Posterior vena cava (tissue), 2 donors: ENCODE data around the gene PRKAG2. TPM values are rescaled to one million over a fixed set of nuclear protein-coding genes. Genes with fewer than 3 reads are reported as not detected.

Experiments
- DNase-seq: peaks from one replicate; pipeline ENCODE4 v3.0.0-alpha.2; 2020; ENCODE audit warnings: low spot score
- intact Hi-C, 2 donors: fragments of 100-400 bp; cut with DNase I; formaldehyde crosslinking; loops; one replicate each; pipeline versions ENCODE4 v1.14.1 to v1.14.2; 2022 to 2023
- total RNA-seq, 2 donors: library from RNA; stranded (reverse); fragmentation: NEBNext Ultra II Directional; extraction: Animal tissue kit (Norgen Biotek cat#: 25700); gene quantifications; one replicate each; pipeline ENCODE4 v1.2.1, GENCODE V29; 2021
- donor health status: DM: yes; HTN: yes; CAD: no.
- donor health status: DM: yes; HTN: yes; CAD: no.

Gene PRKAG2
- total RNA-seq, 2 donors from 2014 or later: 91.8 to 94.2 TPM

- intact Hi-C loops: no loop called here
- no peak for DNase-seq
Observed at GRCh38 chr7:151721236-151721635, 155.7 kb downstream of the PRKAG2 start.

GRCh38 chr7:151720280-151720679 lies 156.6 kb downstream of the PRKAG2 start:
- DNase-seq: no peak
- intact Hi-C loops: no loop called here

- intact Hi-C loops: no loop called here
- no peak for DNase-seq
Observed at GRCh38 chr7:151719897-151720242, 157.0 kb downstream of the PRKAG2 start.

GRCh38 chr7:151719031-151719896 lies 157.7 kb downstream of the PRKAG2 start:
- no peak for DNase-seq
- intact Hi-C loops: no loop called here

- no peak for DNase-seq
- intact Hi-C loops: no loop called here
Observed at GRCh38 chr7:151717918-151718317, 159.0 kb downstream of the PRKAG2 start.

GRCh38 chr7:151717415-151717814 lies 159.5 kb downstream of the PRKAG2 start:
- DNase-seq: no peak
- intact Hi-C loops: no loop called here

GRCh38 chr7:151716323-151716722 lies 160.6 kb downstream of the PRKAG2 start:
- intact Hi-C loops: no loop called here
- no peak for DNase-seq

GRCh38 chr7:151715666-151716315 lies 161.1 kb downstream of the PRKAG2 start:
- no peak for DNase-seq
- intact Hi-C loops: no loop called here

GRCh38 chr7:151714201-151714600 lies 162.7 kb downstream of the PRKAG2 start:
- no peak for DNase-seq
- intact Hi-C loops: no loop called here

GRCh38 chr7:151712810-151713125 lies 164.1 kb downstream of the PRKAG2 start:
- intact Hi-C loops: no loop called here
- no peak for DNase-seq

- intact Hi-C loops: no loop called here
- DNase-seq: no peak
Observed at GRCh38 chr7:151711906-151712809, 164.8 kb downstream of the PRKAG2 start.

GRCh38 chr7:151711435-151711872 lies 165.5 kb downstream of the PRKAG2 start:
- no peak for DNase-seq
- intact Hi-C loops: no loop called here

- intact Hi-C loops: no loop called here
Observed at GRCh38 chr7:151710646-151711434, 166.1 kb downstream of the PRKAG2 start.

GRCh38 chr7:151710121-151710640 lies 166.7 kb downstream of the PRKAG2 start:
- intact Hi-C loops: no loop called here
- DNase-seq: no peak

More at GRCh38 chr7:151710646-151711434, 166.1 kb downstream of the PRKAG2 start:
- DNase-seq: no peak

GRCh38 chr7:151709141-151710038 lies 167.5 kb downstream of the PRKAG2 start:
- intact Hi-C loops: no loop called here
- no peak for DNase-seq

- no peak for DNase-seq
- intact Hi-C loops: no loop called here
Observed at GRCh38 chr7:151708610-151709009, 168.3 kb downstream of the PRKAG2 start.

- intact Hi-C loops: no loop called here
- DNase-seq: no peak
Observed at GRCh38 chr7:151707757-151708156, 169.2 kb downstream of the PRKAG2 start.

GRCh38 chr7:151707105-151707469 lies 169.8 kb downstream of the PRKAG2 start:
- intact Hi-C loops: no loop called here
- no peak for DNase-seq
